ENCODE data around the gene TPH2.

TPH2 gene

DNA sequence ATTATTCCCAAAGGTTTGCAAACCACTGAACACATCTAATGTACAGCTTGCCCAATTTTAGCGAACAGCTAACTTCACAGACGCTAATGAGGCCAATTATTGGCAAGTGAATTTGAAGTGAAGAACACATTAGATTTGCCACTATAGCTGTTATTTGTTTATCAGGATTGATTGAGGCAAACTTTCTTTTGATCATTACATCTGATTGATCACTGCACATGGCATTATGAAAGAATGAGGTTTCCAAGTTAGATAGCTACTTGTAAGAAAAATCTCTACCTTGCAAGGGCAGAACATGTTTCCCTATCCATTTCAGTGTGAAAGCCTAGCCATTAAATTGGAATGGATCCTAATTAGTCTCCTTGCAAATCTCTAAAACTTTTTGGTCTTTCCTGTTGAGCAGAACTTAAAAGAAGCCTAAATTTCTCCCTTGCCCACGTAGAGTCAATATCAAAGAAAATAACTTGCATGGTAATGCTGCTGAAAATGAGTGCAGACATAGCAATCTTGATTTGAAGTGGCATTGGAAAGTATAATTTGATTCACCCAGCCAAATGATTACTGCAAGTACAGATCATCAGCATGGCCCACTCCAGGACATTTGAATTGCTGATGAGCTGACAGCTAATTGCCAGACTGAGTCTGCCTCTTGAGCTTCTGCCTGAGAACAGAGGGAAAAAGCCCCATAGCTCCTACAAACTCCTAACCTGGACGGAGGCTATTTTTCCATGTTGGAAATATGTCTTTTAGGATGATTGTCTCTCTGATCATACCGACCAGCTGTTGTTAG lies 98.6 kb downstream of the TPH2 start:
- DNase-seq: no peak

GRCh38 chr12:72041811-72042210 lies 103.2 kb downstream of the TPH2 start:
- no peak for DNase-seq

DNA sequence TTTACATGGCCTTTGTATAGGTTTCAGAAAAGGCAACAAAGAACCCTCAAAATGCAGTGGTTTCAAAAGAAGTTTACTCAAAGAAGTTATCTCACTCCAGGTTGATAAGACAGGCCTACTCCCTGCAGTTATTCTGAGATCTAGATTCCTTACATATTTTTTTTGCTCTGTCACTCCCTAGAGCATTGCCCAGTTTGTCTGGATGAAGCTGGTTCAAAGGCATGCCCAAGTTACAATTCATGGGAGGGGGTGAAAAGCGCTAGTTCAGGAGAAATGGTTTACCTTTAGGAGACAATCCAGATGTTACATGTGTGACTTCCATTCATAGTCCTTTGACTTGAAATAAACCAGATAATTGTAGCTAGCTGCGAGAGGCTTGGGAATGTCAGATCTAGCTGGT lies 115.0 kb downstream of the TPH2 start:
- DNase-seq: no peak

DNA sequence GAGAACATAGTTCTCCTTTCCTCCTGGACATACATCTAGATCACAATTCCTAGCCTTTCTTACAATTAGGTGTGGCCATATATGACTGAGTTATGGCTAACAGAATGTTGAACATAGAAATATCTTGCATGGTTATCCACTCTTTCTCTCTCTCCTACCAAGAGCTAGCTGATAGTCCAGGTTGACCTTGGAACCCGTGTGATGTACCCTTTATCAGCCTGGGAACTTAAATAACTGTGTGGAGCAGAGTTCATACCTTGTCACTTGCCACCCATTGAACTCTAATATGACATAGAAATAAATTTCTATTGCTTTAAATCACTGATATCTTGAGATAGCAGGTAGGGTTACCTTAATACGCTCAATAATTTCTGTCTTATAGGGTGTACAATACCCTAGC lies 115.9 kb downstream of the TPH2 start:
- no peak for DNase-seq

DNA sequence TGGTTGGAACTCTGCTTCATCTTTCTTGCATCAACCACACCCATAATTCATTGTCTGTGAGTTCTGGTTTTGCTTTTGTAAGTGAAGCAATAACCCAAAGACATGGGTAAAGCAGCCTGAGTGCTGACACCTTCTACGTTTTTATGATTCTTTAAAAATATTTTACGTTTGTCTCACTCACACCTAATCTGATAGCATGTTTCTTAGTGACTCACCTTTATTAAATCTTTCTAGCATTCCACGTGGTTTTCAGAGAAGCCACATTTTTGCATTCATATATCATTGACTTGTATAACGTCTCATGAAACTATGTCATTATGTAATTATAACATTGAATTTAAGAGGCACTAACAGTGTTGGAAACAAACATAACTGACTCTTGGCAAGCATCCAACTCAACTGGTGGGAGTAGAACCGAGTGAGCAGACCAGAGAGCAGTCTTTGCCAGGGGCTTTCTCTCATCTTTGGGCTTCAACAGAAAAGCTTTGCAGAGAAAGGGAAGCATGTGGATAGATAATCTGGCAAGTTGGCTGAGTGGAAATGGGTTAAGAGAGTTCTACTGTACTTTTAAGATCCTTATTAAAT lies 118.8 kb downstream of the TPH2 start:
- DNase-seq: no peak

- no peak for DNase-seq
Measured at GRCh38 chr12:72063073-72063472, 124.4 kb downstream of the TPH2 start.

- DNase-seq: no peak
Measured at GRCh38 chr12:72071030-72071429, 132.4 kb downstream of the TPH2 start.

GRCh38 chr12:72072592-72073212 lies 134.1 kb downstream of the TPH2 start:
- DNase-seq: no peak

DNA sequence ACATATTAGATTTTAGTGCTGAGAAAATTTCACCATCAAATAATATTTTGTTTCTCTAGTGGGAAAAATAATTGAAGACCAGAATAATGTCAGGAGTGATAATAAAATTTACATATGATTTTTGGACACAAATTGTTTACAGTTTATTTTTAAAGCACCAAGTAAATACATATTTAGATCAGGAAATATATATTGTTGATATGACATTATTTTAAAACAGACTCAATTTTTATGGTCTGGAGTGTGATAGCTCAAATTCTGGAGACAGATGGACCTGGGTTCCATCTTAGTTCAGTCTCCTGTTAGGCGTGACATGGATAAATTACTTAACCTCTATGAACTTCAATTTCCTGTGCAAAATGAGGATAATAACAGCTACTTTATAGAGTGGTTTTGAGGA lies 135.4 kb downstream of the TPH2 start:
- DNase-seq: no peak

- DNase-seq: no peak
Measured at GRCh38 chr12:72074956-72075355, 136.3 kb downstream of the TPH2 start.

- no peak for DNase-seq
Measured at GRCh38 chr12:72075401-72075800, 136.8 kb downstream of the TPH2 start.

GRCh38 chr12:72075891-72076557 lies 137.4 kb downstream of the TPH2 start:
- no peak for DNase-seq

- no peak for DNase-seq
Measured at GRCh38 chr12:72076558-72076915, 137.9 kb downstream of the TPH2 start.

- DNase-seq: no peak
Measured at GRCh38 chr12:72077111-72077820, 138.6 kb downstream of the TPH2 start.

DNA sequence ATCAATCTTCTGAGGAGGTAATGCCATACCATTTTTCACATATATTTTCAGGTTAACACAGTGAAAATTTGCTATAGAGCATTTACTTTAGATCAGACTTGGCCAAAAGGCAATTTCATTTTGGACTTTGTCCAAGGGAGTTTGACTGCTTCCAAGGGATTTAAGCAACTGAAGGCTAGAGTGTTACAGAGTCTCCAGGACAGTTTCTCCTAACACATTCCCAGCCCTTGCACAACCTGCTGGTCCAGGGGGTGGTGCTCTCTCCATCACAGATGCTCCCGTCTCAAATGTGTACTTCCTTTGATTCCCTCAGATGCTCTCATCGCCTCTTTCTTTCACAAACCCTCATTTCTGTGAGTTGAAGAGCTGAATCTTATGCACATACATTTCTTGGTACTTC lies 143.1 kb downstream of the TPH2 start:
- DNase-seq: no peak

Measured in activated T-cell treated with anti-CD3 and anti-CD28 coated beads, Interleukin-2, amount 50 U/mL, for 1 hour (primary cell).